ENCODE measurements around the gene LGALS4.
"Not testable (repeated sequence)": the region's sequence is repeated elsewhere in the genome, so short reads cannot be mapped to it uniquely, and the experiment has no call there.

GRCh38 chr19:38761884-38762389, 50.8 kb downstream of the LGALS4 start:
- not testable (repeated sequence) for TF ChIP-seq POLR2AphosphoS5 (IDR thresholded peaks at IDR 0.05; ENCODE audit: borderline replicate concordance, low read depth, low read length); EZH2 (IDR thresholded peaks at IDR 0.05); FOXP2 (optimal IDR thresholded peaks at IDR 0.05; ENCODE audit: control extremely low read depth, extremely low read length, insufficient read depth)

Measured in SK-N-MC (cell line).